Endometrial microvascular endothelial cells (primary cell): ENCODE measurements around the gene CA10. TPM values are rescaled to one million over a fixed set of nuclear protein-coding genes. Genes with fewer than 3 reads are reported as not detected.

Experiments
- in situ Hi-C: cut with HindIII; loops from 2 replicates; pipeline ENCODE4 v1.10.0; 2017; ENCODE audit warnings: low sequenced_read_pairs, low pct_unique_long_range_greater_than_20kb; ENCODE audit errors: inconsistent ontology term
- total RNA-seq: library from RNA; depleted of rRNA; stranded (reverse); fragments of >200 nt; gene quantifications from one replicate; pipeline ENCODE4 v1.2.3, GENCODE V29; 2015; ENCODE audit errors: inconsistent ontology term

CA10 gene
- total RNA-seq, 1 donor from 2014 or later = not detected

- in situ Hi-C loops = no loop called here
Observed at GRCh38 chr17:51650772-51651171, 507.7 kb downstream of the CA10 start.

- in situ Hi-C loops = no loop called here
Observed at GRCh38 chr17:51650202-51650601, 508.3 kb downstream of the CA10 start.

GRCh38 chr17:51647826-51648225 lies 510.7 kb downstream of the CA10 start:
- in situ Hi-C loops = no loop called here

GRCh38 chr17:51647067-51647466 lies 511.4 kb downstream of the CA10 start:
- in situ Hi-C loops = no loop called here

- in situ Hi-C loops = no loop called here
Observed at GRCh38 chr17:51646539-51646938, 512.0 kb downstream of the CA10 start.

- in situ Hi-C loops = no loop called here
Observed at GRCh38 chr17:51645056-51645455, 513.5 kb downstream of the CA10 start.

- in situ Hi-C loops = no loop called here
Observed at GRCh38 chr17:51643702-51644490, 514.6 kb downstream of the CA10 start.

GRCh38 chr17:51642029-51642428 lies 516.5 kb downstream of the CA10 start:
- in situ Hi-C loops = no loop called here

- in situ Hi-C loops = no loop called here
Observed at GRCh38 chr17:51640108-51640622, 518.3 kb downstream of the CA10 start.

- in situ Hi-C loops = no loop called here
Observed at GRCh38 chr17:51638971-51639370, 519.5 kb downstream of the CA10 start.

- in situ Hi-C loops = no loop called here
Observed at GRCh38 chr17:51636291-51636690, 522.2 kb downstream of the CA10 start.

GRCh38 chr17:51630101-51630671 lies 528.3 kb downstream of the CA10 start:
- in situ Hi-C loops = no loop called here

GRCh38 chr17:51629232-51629631 lies 529.3 kb downstream of the CA10 start:
- in situ Hi-C loops = no loop called here

GRCh38 chr17:51627779-51628178 lies 530.7 kb downstream of the CA10 start:
- in situ Hi-C loops = no loop called here

GRCh38 chr17:51618476-51618875 lies 540.0 kb downstream of the CA10 start:
- in situ Hi-C loops = no loop called here

- in situ Hi-C loops = no loop called here
Observed at GRCh38 chr17:51617986-51618385, 540.5 kb downstream of the CA10 start.

GRCh38 chr17:51613255-51613654 lies 545.3 kb downstream of the CA10 start:
- in situ Hi-C loops = no loop called here

- in situ Hi-C loops = no loop called here
Observed at GRCh38 chr17:51612692-51613091, 545.8 kb downstream of the CA10 start.

- in situ Hi-C loops = no loop called here
Observed at GRCh38 chr17:51611585-51611984, 546.9 kb downstream of the CA10 start.

GRCh38 chr17:51610834-51611233 lies 547.7 kb downstream of the CA10 start:
- in situ Hi-C loops = no loop called here
